Heart left ventricle (tissue), 13 donors: ENCODE data around the gene YARS1.

Experiments used
- CTCF ChIP-seq, 12 donors: fragments of 200-600 bp; sonication (generic) in 4 of 12; IDR thresholded peaks; one replicate each; pipeline versions ENCODE4 v1.5.0 to v1.8.0; 2018 to 2022; ENCODE audit warnings: antibody characterized with exemption in 12 of 12, mild to moderate bottlenecking in 5 of 12
- POLR2A ChIP-seq, 2 donors: fragments of 450-650 bp; IDR thresholded peaks; one replicate each; pipeline ENCODE4 v1.6.1; 2017; ENCODE audit warnings: antibody characterized with exemption in 2 of 2, mild to moderate bottlenecking in 2 of 2, moderate library complexity in 2 of 2
- donor health status: ischemic (EF 13 %, LVEDD 7.1; RV severe dilation, severe dysfunction).
- donor health status: DM: no; HTN: yes; CAD: no.
- donor health status: DM: no; HTN: no; CAD: no.
- donor health status: ischemic (EF 25% LVEDD 6.9; RV normal size, moderate dysfunction).
- donor health status: ischemic (EF 25% LVEDD 5.7; RV mildly dilated, moderate dysfunction).
- donor health status: ischemic (EF 35%, LVEDD 5.7; RV mildly dilated, moderate dysfunction).
- donor health status: nonischemic (EF 11% LVEDD 7.7; RV severe dilation, severe dysfunction).
- donor health status: DM: yes; HTN: yes; CAD: no.
- donor health status: PGD.
- donor health status: ischemic (EF 29% LVEDD 5.4; RV normal size, mild dysfunction).
- donor health status: nonischemic (EF 23%, LVEDD 6.1; RV moderate dilation, normal function).

- TF ChIP-seq POLR2A (IDR thresholded peaks at IDR 0.05) (no peak), CTCF (IDR thresholded peaks at IDR 0.05) (no peak)
Observed at GRCh38 chr1:32759521-32759981, 57.6 kb downstream of the YARS1 start.
